NCI-H1436 (cell line): ENCODE data around the gene HDHD2.

Source experiments
- DNase-seq: peaks from one replicate; lab custom pipeline; 2025; lab: John Stamatoyannopoulos, UW

HDHD2 gene

GRCh38 chr18:47146206-47146605 is 4.1 kb downstream of the HDHD2 start:
- DNase-seq, result no peak

GRCh38 chr18:47143899-47144485 is 6.3 kb downstream of the HDHD2 start:
- no peak for DNase-seq

- no peak for DNase-seq
Observed at GRCh38 chr18:47143153-47143552, 7.1 kb downstream of the HDHD2 start.

GRCh38 chr18:47141289-47141688 is 9.0 kb downstream of the HDHD2 start:
- no peak for DNase-seq

GRCh38 chr18:47121146-47121545 is 29.2 kb downstream of the HDHD2 start:
- DNase-seq, result no peak

GRCh38 chr18:47120428-47120827 is 29.9 kb downstream of the HDHD2 start:
- no peak for DNase-seq

- no peak for DNase-seq
Observed at GRCh38 chr18:47118981-47119380, 31.3 kb downstream of the HDHD2 start.

GRCh38 chr18:47115205-47115604 is 35.1 kb downstream of the HDHD2 start:
- no peak for DNase-seq

- DNase-seq, result no peak
Observed at GRCh38 chr18:47113796-47114540, 36.3 kb downstream of the HDHD2 start.

- DNase-seq, result no peak
Observed at GRCh38 chr18:47110492-47111274, 39.6 kb downstream of the HDHD2 start.

- no peak for DNase-seq
Observed at GRCh38 chr18:47109720-47110119, 40.6 kb downstream of the HDHD2 start.

- DNase-seq, result no peak
Observed at GRCh38 chr18:47108998-47109405, 41.3 kb downstream of the HDHD2 start.

GRCh38 chr18:47108373-47108772 is 41.9 kb downstream of the HDHD2 start:
- DNase-seq, result no peak

- peak; percentile 44 for DNase-seq
Observed at GRCh38 chr18:47100212-47100831, 50.0 kb downstream of the HDHD2 start.

- DNase-seq, result no peak
Observed at GRCh38 chr18:47095810-47096209, 54.5 kb downstream of the HDHD2 start.

GRCh38 chr18:47087676-47088075 is 62.6 kb downstream of the HDHD2 start:
- DNase-seq, result no peak

GRCh38 chr18:47081578-47081977 is 68.7 kb downstream of the HDHD2 start:
- no peak for DNase-seq

- no peak for DNase-seq
Observed at GRCh38 chr18:47080872-47081271, 69.4 kb downstream of the HDHD2 start.

- no peak for DNase-seq
Observed at GRCh38 chr18:47077111-47077510, 73.2 kb downstream of the HDHD2 start.

GRCh38 chr18:47075098-47075883 is 75.0 kb downstream of the HDHD2 start:
- DNase-seq, result no peak

- DNase-seq, result no peak
Observed at GRCh38 chr18:47067648-47068047, 82.7 kb downstream of the HDHD2 start.

- no peak for DNase-seq
Observed at GRCh38 chr18:47063096-47063495, 87.2 kb downstream of the HDHD2 start.
